ENCODE measurements around the gene TSPAN14.

GRCh38 chr10:80410578-80411145 is 43.4 kb upstream of the TSPAN14 start:
- TF ChIP-seq CTCF (IDR thresholded peaks at IDR 0.05) (no peak), POLR2A (IDR thresholded peaks at IDR 0.05) (no peak)

Measured in lower leg skin (tissue), 3 donors.